Heart left ventricle (tissue), 16 donors: Measurements from ENCODE around the gene GLT8D1. TPM values are rescaled to one million over a fixed set of nuclear protein-coding genes. Genes with fewer than 3 reads are reported as not detected.

Experiments
- ATAC-seq, 4 donors: fragments of 200-7000 bp; cut with Tn5 transposase; one replicate each; pipeline ENCODE4 v1.9.1; 2020 to 2022; ENCODE audit warnings: moderate library complexity in 4 of 4, mild to moderate bottlenecking in 3 of 4, moderate number of reproducible peaks in 1 of 4
- DNase-seq, 5 donors: peaks; one replicate each; pipeline ENCODE4 v3.0.0-alpha.2; 2020
- H3K27ac ChIP-seq, 12 donors: fragments of 200-600 bp; sonication (generic) in 4 of 12; one replicate each; pipeline versions ENCODE4 v1.5.0 to v1.8.0; 2016 to 2022; ENCODE audit warnings: mild to moderate bottlenecking in 2 of 12
- H3K27me3 ChIP-seq, 9 donors: fragments of 200-600 bp; sonication (generic) in 2 of 9; one replicate each; pipeline versions ENCODE4 v1.5.1 to v1.8.0; 2016 to 2022; ENCODE audit warnings: mild to moderate bottlenecking in 3 of 9
- H3K36me3 ChIP-seq, 9 donors: fragments of 200-600 bp; sonication (generic) in 2 of 9; one replicate each; pipeline versions ENCODE4 v1.5.0 to v1.8.0; 2018 to 2022; ENCODE audit warnings: mild to moderate bottlenecking in 2 of 9
- H3K4me1 ChIP-seq, 12 donors: fragments of 200-600 bp; sonication (generic) in 4 of 12; one replicate each; pipeline versions ENCODE4 v1.5.0 to v1.8.0; 2016 to 2022; ENCODE audit warnings: mild to moderate bottlenecking in 3 of 12
- H3K4me3 ChIP-seq, 12 donors: fragments of 200-600 bp; sonication (generic) in 4 of 12; one replicate each; pipeline versions ENCODE4 v1.5.0 to v1.8.0; 2017 to 2022; ENCODE audit warnings: mild to moderate bottlenecking in 9 of 12, moderate library complexity in 4 of 12
- H3K9me3 ChIP-seq, 12 donors: fragments of 200-600 bp; sonication (generic) in 4 of 12; one replicate each; pipeline versions ENCODE4 v1.5.0 to v1.8.0; 2016 to 2022; ENCODE audit warnings: mild to moderate bottlenecking in 1 of 12
- POLR2A ChIP-seq, 2 donors: fragments of 450-650 bp; IDR thresholded peaks; one replicate each; pipeline ENCODE4 v1.6.1; 2017; ENCODE audit warnings: antibody characterized with exemption in 2 of 2, mild to moderate bottlenecking in 2 of 2, moderate library complexity in 2 of 2
- WGBS, 4 donors: extraction: QIAGEN DNeasy Blood & Tissue Kit in 2 of 4; methylation state at CpG; one replicate each; pipeline versions ENCODE4 v1.1.5 to v1.1.7; 2013 to 2018; 5-methylcytosine and 5-hydroxymethylcytosine counted together
- intact Hi-C, 10 donors: fragments of 100-400 bp; cut with DNase I; formaldehyde crosslinking; loops; one replicate each; pipeline versions ENCODE4 v1.11.1 to v1.14.2; 2022
- polyA plus RNA-seq, 2 donors: library from polyadenylated mRNA; stranded (reverse); fragments of 200-250 nt; gene quantifications; one replicate each; pipeline ENCODE4 v1.2.3, GENCODE V29; 2013
- total RNA-seq, 9 donors: library from RNA; depleted of rRNA in 2 of 9; stranded (reverse); fragments of >200 nt in 2 of 9; fragmentation: NEBNext Ultra II Directional in 3 of 9; extraction: Animal tissue kit (Norgen Biotek cat#: 25700) in 3 of 9; gene quantifications; one replicate each; pipeline versions ENCODE4 v1.1.0 to v1.2.4, GENCODE V29; 2016 to 2023
- TF ChIP-seq, protein P1 (sequence below), 12 donors: fragments of 200-600 bp; sonication (generic) in 4 of 12; IDR thresholded peaks; one replicate each; pipeline versions ENCODE4 v1.5.0 to v1.8.0; 2018 to 2022; ENCODE audit warnings: antibody characterized with exemption in 12 of 12, mild to moderate bottlenecking in 5 of 12
- donor health status: ischemic (EF 13 %, LVEDD 7.1; RV severe dilation, severe dysfunction).
- donor health status: healthy with polysubstance abuse.
- donor health status: DM: no; HTN: yes; CAD: no.
- donor health status: DM: no; HTN: no; CAD: no.
- donor health status: ischemic (EF 25% LVEDD 6.9; RV normal size, moderate dysfunction).
- donor health status: ischemic (EF 25% LVEDD 5.7; RV mildly dilated, moderate dysfunction).
- donor health status: healthy.
- donor health status: DM: yes; HTN: yes; CAD: no.
- donor health status: ischemic (EF 35%, LVEDD 5.7; RV mildly dilated, moderate dysfunction).
- donor health status: nonischemic (EF 11% LVEDD 7.7; RV severe dilation, severe dysfunction).
- donor health status: DM: yes; HTN: yes; CAD: no.
- donor health status: PGD.
- donor health status: ischemic (EF 29% LVEDD 5.4; RV normal size, mild dysfunction).
- donor health status: nonischemic (EF 23%, LVEDD 6.1; RV moderate dilation, normal function).

Gene GLT8D1
- total and polyA plus RNA-seq, 11 donors: 21.7 to 39.0 (median 28.3) TPM

DNA sequence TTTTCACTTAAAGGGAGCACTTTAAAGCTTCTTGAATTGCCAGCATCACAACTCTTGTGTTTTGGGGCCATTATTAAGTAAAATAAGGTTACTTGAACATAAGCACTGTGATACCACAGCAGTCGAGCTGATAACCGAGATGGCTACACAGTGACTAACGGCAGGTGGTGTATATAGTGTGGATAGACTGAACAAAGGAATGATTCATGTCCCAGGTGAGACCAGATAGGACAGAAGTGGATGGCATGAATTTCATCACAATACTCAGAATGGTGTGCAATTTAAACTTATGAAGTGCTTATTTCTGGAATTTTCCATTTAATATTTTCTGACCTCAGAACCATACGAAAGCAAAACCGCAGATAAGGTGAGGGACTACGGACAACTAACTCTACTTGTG, 60.0 kb downstream of the GLT8D1 start:
- H3K36me3 ChIP-seq: peaks cover 0 to 100% (median 98%) of the 10 kb centered on the region in 9 donors

More for the DNA sequence above, 60.0 kb downstream of the GLT8D1 start:
- DNase-seq: no peak
- Histone ChIP-seq H3K9me3 (no peaks in the 10 kb centered on the region), H3K27me3 (no peaks in the 10 kb centered on the region), H3K4me1 (peaks cover 0 to 11% (median 0%) of the 10 kb centered on the region in 12 donors), H3K4me3 (no peak overlapping the region), H3K27ac (no peak overlapping the region)
- ATAC-seq: no peak
- WGBS, 4 donors: 95 to 97% (median 96%) methylated on average over 6 of the region's 6 CpGs
- intact Hi-C loops: loop anchor here in 1 of 10 donors (10.0 kb wide), 1 partner anchor 91 kb away; no protein-coding TSS in a partner anchor
- TF ChIP-seq POLR2A (IDR thresholded peaks at IDR 0.05): no peak
- TF ChIP-seq, protein P1, sequence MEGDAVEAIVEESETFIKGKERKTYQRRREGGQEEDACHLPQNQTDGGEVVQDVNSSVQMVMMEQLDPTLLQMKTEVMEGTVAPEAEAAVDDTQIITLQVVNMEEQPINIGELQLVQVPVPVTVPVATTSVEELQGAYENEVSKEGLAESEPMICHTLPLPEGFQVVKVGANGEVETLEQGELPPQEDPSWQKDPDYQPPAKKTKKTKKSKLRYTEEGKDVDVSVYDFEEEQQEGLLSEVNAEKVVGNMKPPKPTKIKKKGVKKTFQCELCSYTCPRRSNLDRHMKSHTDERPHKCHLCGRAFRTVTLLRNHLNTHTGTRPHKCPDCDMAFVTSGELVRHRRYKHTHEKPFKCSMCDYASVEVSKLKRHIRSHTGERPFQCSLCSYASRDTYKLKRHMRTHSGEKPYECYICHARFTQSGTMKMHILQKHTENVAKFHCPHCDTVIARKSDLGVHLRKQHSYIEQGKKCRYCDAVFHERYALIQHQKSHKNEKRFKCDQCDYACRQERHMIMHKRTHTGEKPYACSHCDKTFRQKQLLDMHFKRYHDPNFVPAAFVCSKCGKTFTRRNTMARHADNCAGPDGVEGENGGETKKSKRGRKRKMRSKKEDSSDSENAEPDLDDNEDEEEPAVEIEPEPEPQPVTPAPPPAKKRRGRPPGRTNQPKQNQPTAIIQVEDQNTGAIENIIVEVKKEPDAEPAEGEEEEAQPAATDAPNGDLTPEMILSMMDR (IDR thresholded peaks at IDR 0.05): no peak

Other genes starting within 250 kb of the GLT8D1 start
- 100 to 1,000 TPM in 2 of 9 donors, 10 to 100 TPM in 7; 34.1 to 351 (median 50.6) TPM for gene STAB1, start 210.5 kb downstream of the GLT8D1 start, total RNA-seq
- 10 to 100 TPM; 41.0 to 79.1 TPM for gene STAB1, start 210.5 kb downstream of the GLT8D1 start, polyA plus RNA-seq
- 10 to 100 TPM; 22.8 to 99.6 (median 52.7) TPM for gene NT5DC2, start 171.9 kb downstream of the GLT8D1 start, total RNA-seq
- gene NT5DC2, start 171.9 kb downstream of the GLT8D1 start, polyA plus RNA-seq: 10 to 100 TPM; 61.1 to 92.7 TPM
- gene UQCC5, start 169.2 kb downstream of the GLT8D1 start, total RNA-seq: 10 to 100 TPM in 8 of 9 donors, 1 to 10 TPM in 1; 2.0 to 73.0 (median 59.2) TPM
- 100 to 1,000 TPM in 1 of 2 donors, 10 to 100 TPM in 1; 45.2 to 113 TPM for gene UQCC5, start 169.2 kb downstream of the GLT8D1 start, polyA plus RNA-seq
- 10 to 100 TPM; 33.8 to 61.7 (median 49.5) TPM for gene PBRM1, start 19.9 kb downstream of the GLT8D1 start, total RNA-seq
- gene PBRM1, start 19.9 kb downstream of the GLT8D1 start, polyA plus RNA-seq: 10 to 100 TPM in 1 of 2 donors, 1 to 10 TPM in 1; 8.5 to 17.6 TPM
- gene GNL3, start 19.8 kb downstream of the GLT8D1 start, total RNA-seq: 10 to 100 TPM; 23.6 to 47.4 (median 29.4) TPM
- 10 to 100 TPM; 25.4 to 85.3 TPM for gene GNL3, start 19.8 kb downstream of the GLT8D1 start, polyA plus RNA-seq
- gene SPCS1, start 315 bp upstream of the GLT8D1 start, total RNA-seq: 100 to 1,000 TPM in 2 of 9 donors, 10 to 100 TPM in 7; 72.4 to 176 (median 80.2) TPM
- 100 to 1,000 TPM in 1 of 2 donors, 10 to 100 TPM in 1; 48.6 to 161 TPM for gene SPCS1, start 315 bp upstream of the GLT8D1 start, polyA plus RNA-seq
- 10 to 100 TPM; 13.1 to 21.5 (median 15.2) TPM for gene NEK4, start 65.1 kb upstream of the GLT8D1 start, total RNA-seq
- gene NEK4, start 65.1 kb upstream of the GLT8D1 start, polyA plus RNA-seq: 10 to 100 TPM in 1 of 2 donors, 1 to 10 TPM in 1; 2.7 to 11.0 TPM
- gene ITIH1, start 71.8 kb upstream of the GLT8D1 start, total RNA-seq: under 1 TPM in 2 of 9 donors, not detected in 7; 0.21 to 0.23 TPM
- under 1 TPM in 1 of 2 donors, not detected in 1; 0.04 TPM for gene ITIH1, start 71.8 kb upstream of the GLT8D1 start, polyA plus RNA-seq
- 1 to 10 TPM in 1 of 9 donors, under 1 TPM in 8; 0.13 to 1.6 (median 0.65) TPM for gene ITIH3, start 89.0 kb upstream of the GLT8D1 start, total RNA-seq
- under 1 TPM; 0.19 to 0.76 TPM for gene ITIH3, start 89.0 kb upstream of the GLT8D1 start, polyA plus RNA-seq
- 10 to 100 TPM in 1 of 9 donors, 1 to 10 TPM in 8; 1.4 to 11.2 (median 4.3) TPM for gene ITIH4, start 124.9 kb upstream of the GLT8D1 start, total RNA-seq
- 1 to 10 TPM in 1 of 2 donors, under 1 TPM in 1; 0.76 to 4.1 TPM for gene ITIH4, start 124.9 kb upstream of the GLT8D1 start, polyA plus RNA-seq
- gene MUSTN1, start 129.2 kb upstream of the GLT8D1 start, total RNA-seq: 100 to 1,000 TPM in 2 of 9 donors, 10 to 100 TPM in 7; 13.5 to 207 (median 32.4) TPM
- 100 to 1,000 TPM in 1 of 2 donors, 10 to 100 TPM in 1; 31.0 to 183 TPM for gene MUSTN1, start 129.2 kb upstream of the GLT8D1 start, polyA plus RNA-seq
- gene STIMATE, start 191.8 kb upstream of the GLT8D1 start, total RNA-seq: 10 to 100 TPM in 4 of 9 donors, 1 to 10 TPM in 5; 4.4 to 17.1 (median 10.0) TPM
- gene STIMATE, start 191.8 kb upstream of the GLT8D1 start, polyA plus RNA-seq: 1 to 10 TPM; 3.4 to 4.5 TPM